Measurements from ENCODE around the gene OSCP1.

DNA sequence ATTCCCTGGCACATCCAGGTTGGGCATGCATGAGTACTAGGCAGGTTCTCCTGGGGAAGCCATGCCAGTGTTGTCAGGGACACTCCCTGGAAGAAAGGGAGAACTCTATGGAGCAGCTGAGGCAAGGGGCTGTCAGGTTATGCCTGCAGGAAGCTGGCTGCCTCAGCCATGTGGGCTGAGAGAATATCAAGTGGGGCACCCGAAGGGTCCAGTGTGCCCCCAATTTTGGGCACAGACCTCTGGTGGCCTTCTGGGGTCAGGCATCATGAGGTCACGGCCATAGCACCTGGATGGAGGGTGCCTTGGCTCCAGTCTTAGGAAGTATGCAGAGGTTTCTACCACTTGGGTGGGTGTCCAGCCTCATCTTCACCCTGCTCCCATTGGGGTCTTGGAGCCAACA, 29.9 kb upstream of the OSCP1 start:
- TF ChIP-seq EZH2phosphoT487 (IDR thresholded peaks at IDR 0.05; ENCODE audit: insufficient read depth, low read depth) (no peak), EZH2 (IDR thresholded peaks at IDR 0.05; ENCODE audit: insufficient read depth, poor library complexity, severe bottlenecking) (no peak)
